Stimulated activated CD4-positive, alpha-beta T cell treated with anti-CD3 and anti-CD28 coated beads, Interleukin-2, amount 100 ng/mL, for 48 hours (primary cell): Measurements from ENCODE around the gene KCTD1.

Experiments used
- DNase-seq, 2 donors: peaks; one replicate each; pipeline ENCODE4 v3.0.0-alpha.2; 2020

The KCTD1 gene

GRCh38 chr18:26547646-26548414 lies 523 bp downstream of the KCTD1 start:
- peak; percentile 44 to 50 for DNase-seq

- DNase-seq, result no peak
Observed at GRCh38 chr18:26546875-26547645, 1.3 kb downstream of the KCTD1 start.

GRCh38 chr18:26546170-26546874 lies 2.0 kb downstream of the KCTD1 start:
- DNase-seq, result no peak

GRCh38 chr18:26545335-26546123 lies 2.8 kb downstream of the KCTD1 start:
- DNase-seq, result no peak

- DNase-seq, result no peak
Observed at GRCh38 chr18:26544451-26544850, 3.9 kb downstream of the KCTD1 start.

- DNase-seq, result no peak
Observed at GRCh38 chr18:26543373-26543772, 5.0 kb downstream of the KCTD1 start.

- no peak for DNase-seq
Observed at GRCh38 chr18:26540043-26540628, 8.2 kb downstream of the KCTD1 start.

GRCh38 chr18:26538524-26538923 lies 9.8 kb downstream of the KCTD1 start:
- DNase-seq, result no peak

- DNase-seq, result no peak
Observed at GRCh38 chr18:26536664-26537063, 11.7 kb downstream of the KCTD1 start.

- no peak for DNase-seq
Observed at GRCh38 chr18:26536032-26536431, 12.3 kb downstream of the KCTD1 start.

- no peak for DNase-seq
Observed at GRCh38 chr18:26535630-26536029, 12.7 kb downstream of the KCTD1 start.

GRCh38 chr18:26532367-26533340 lies 15.7 kb downstream of the KCTD1 start:
- DNase-seq, result no peak

- no peak for DNase-seq
Observed at GRCh38 chr18:26531605-26532298, 16.6 kb downstream of the KCTD1 start.

- DNase-seq, result no peak
Observed at GRCh38 chr18:26526966-26527234, 21.5 kb downstream of the KCTD1 start.

GRCh38 chr18:26526128-26526965 lies 22.0 kb downstream of the KCTD1 start:
- DNase-seq, result no peak

- no peak for DNase-seq
Observed at GRCh38 chr18:26524504-26525351, 23.6 kb downstream of the KCTD1 start.

GRCh38 chr18:26524002-26524401 lies 24.4 kb downstream of the KCTD1 start:
- no peak for DNase-seq

- no peak for DNase-seq
Observed at GRCh38 chr18:26521617-26522016, 26.7 kb downstream of the KCTD1 start.

- DNase-seq, result no peak
Observed at GRCh38 chr18:26520974-26521373, 27.4 kb downstream of the KCTD1 start.
